ENCODE results near the gene SNHG17. TPM values are rescaled to one million over a fixed set of nuclear protein-coding genes. Genes with fewer than 3 reads are reported as not detected.
"Not testable (repeated sequence)": the region's sequence is repeated elsewhere in the genome, so short reads cannot be mapped to it uniquely, and the experiment has no call there.

The SNHG17 gene
- total RNA-seq, 4 donors from 2014 or later = 16.4 to 60.9 (median 34.3) TPM

DNA sequence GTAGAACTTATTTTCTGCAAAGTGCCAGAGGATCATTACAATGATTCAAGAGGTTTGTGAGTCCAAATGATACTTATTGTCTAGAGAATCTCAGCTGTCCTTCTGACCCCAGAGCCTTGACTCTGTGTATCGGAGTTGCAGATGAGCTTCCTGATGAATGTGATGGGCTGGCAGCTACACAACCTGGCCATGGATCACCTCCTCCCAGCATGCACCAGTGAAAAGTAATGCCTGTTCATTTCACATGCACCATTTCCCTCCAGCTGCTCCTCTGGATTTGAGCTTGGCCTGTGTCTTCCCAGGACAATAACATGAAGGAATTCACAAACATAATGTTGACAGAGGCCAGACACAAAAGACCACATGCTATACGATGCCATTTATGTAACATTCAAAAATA is 30.0 kb downstream of the SNHG17 start:
- no peaks in the 10 kb centered on the region for H3K9me3 ChIP-seq
- H3K4me1 ChIP-seq = no peaks in the 10 kb centered on the region
- DNase-seq (ENCODE audit: low spot score in 2 of 2) = no peak
- no peaks in the 10 kb centered on the region for H3K27me3 ChIP-seq
- 50 to 58% methylated on average over 2 of the region's 2 CpGs for WGBS, 2 donors
- TF ChIP-seq EP300 (IDR thresholded peaks at IDR 0.05) (no peak), POLR2A (IDR thresholded peaks at IDR 0.05) (no peak)
- TF ChIP-seq, protein P1, sequence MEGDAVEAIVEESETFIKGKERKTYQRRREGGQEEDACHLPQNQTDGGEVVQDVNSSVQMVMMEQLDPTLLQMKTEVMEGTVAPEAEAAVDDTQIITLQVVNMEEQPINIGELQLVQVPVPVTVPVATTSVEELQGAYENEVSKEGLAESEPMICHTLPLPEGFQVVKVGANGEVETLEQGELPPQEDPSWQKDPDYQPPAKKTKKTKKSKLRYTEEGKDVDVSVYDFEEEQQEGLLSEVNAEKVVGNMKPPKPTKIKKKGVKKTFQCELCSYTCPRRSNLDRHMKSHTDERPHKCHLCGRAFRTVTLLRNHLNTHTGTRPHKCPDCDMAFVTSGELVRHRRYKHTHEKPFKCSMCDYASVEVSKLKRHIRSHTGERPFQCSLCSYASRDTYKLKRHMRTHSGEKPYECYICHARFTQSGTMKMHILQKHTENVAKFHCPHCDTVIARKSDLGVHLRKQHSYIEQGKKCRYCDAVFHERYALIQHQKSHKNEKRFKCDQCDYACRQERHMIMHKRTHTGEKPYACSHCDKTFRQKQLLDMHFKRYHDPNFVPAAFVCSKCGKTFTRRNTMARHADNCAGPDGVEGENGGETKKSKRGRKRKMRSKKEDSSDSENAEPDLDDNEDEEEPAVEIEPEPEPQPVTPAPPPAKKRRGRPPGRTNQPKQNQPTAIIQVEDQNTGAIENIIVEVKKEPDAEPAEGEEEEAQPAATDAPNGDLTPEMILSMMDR (IDR thresholded peaks at IDR 0.05) = no peak
- peaks cover 0 to 9% (median 0%) of the 10 kb centered on the region in 3 donors for H3K36me3 ChIP-seq
- H3K27ac ChIP-seq = no peak overlapping the region
- no peak overlapping the region for H3K4me3 ChIP-seq

GRCh38 chr20:38404016-38404415 is 31.1 kb downstream of the SNHG17 start:
- Histone ChIP-seq H3K36me3 (peaks cover 0 to 9% (median 0%) of the 10 kb centered on the region in 3 donors), H3K9me3 (no peaks in the 10 kb centered on the region), H3K4me3 (no peak overlapping the region), H3K4me1 (no peaks in the 10 kb centered on the region), H3K27me3 (no peaks in the 10 kb centered on the region), H3K27ac (no peak overlapping the region)
- no peak for TF ChIP-seq EP300 (IDR thresholded peaks at IDR 0.05)
- TF ChIP-seq POLR2A (IDR thresholded peaks at IDR 0.05) = no peak
- TF ChIP-seq, protein P1 (IDR thresholded peaks at IDR 0.05) = no peak
- DNase-seq (ENCODE audit: low spot score in 2 of 2) = no peak

DNA sequence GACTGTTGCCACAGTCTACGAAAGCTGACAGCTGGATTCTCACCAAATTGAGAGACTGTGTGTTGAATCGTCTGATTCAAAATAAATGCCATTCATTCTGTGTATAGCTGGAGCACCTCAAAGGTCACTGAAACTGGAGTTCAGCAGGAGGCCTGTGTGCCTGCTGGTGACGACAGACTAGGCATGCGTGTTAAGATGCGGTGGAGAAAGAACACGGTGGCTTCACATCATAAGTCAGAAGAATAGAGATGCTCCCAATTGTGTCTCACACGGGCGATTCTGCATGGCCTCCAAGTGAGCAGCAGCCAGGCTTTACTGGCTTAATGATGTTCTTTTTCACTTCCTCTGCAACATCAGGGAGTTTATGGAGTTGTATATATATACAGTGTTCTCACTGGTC is 32.3 kb downstream of the SNHG17 start:
- Histone ChIP-seq H3K4me3 (no peak overlapping the region), H3K9me3 (no peaks in the 10 kb centered on the region), H3K27me3 (no peaks in the 10 kb centered on the region), H3K27ac (no peak overlapping the region), H3K36me3 (peaks cover 0 to 9% (median 0%) of the 10 kb centered on the region in 3 donors), H3K4me1 (no peaks in the 10 kb centered on the region)
- TF ChIP-seq EP300 (IDR thresholded peaks at IDR 0.05) = no peak
- TF ChIP-seq, protein P1 (IDR thresholded peaks at IDR 0.05) = no peak
- no peak for TF ChIP-seq POLR2A (IDR thresholded peaks at IDR 0.05)
- DNase-seq (ENCODE audit: low spot score in 2 of 2) = no peak
- WGBS, 2 donors = 60 to 64% methylated on average over 8 of the region's 8 CpGs

GRCh38 chr20:38402089-38402488 is 33.0 kb downstream of the SNHG17 start:
- Histone ChIP-seq H3K36me3 (peaks cover 0 to 9% (median 0%) of the 10 kb centered on the region in 3 donors), H3K27me3 (no peaks in the 10 kb centered on the region), H3K27ac (no peak overlapping the region), H3K9me3 (no peaks in the 10 kb centered on the region), H3K4me3 (no peak overlapping the region), H3K4me1 (no peaks in the 10 kb centered on the region)
- TF ChIP-seq, protein P1 (IDR thresholded peaks at IDR 0.05) = no peak
- TF ChIP-seq EP300 (IDR thresholded peaks at IDR 0.05) = no peak
- TF ChIP-seq POLR2A (IDR thresholded peaks at IDR 0.05) = no peak
- WGBS, 2 donors = 91 to 99% methylated on average over 5 of the region's 5 CpGs
- DNase-seq (ENCODE audit: low spot score in 2 of 2) = no peak

GRCh38 chr20:38395751-38396395 is 39.3 kb downstream of the SNHG17 start:
- Histone ChIP-seq H3K4me1 (peaks cover 0 to 21% (median 0%) of the 10 kb centered on the region in 4 donors), H3K27ac (peak overlapping the region; percentile 13 to 77 (median 29))
- H3K4me3 ChIP-seq; H3K36me3 ChIP-seq; H3K9me3 ChIP-seq; DNase-seq (ENCODE audit: low spot score in 2 of 2); H3K27me3 ChIP-seq: not testable (repeated sequence)
- WGBS, 2 donors = 68 to 69% methylated on average over 2 of the region's 2 CpGs
